Nephron (organoid): Measurements from ENCODE around the gene FBXO17.

Experiments used
- H3K27ac Mint-ChIP-seq, 3 experiments: 2 replicates each; pipeline ENCODE4 v1.8.0; 2020; ENCODE audit warnings: mixed read lengths in 3 of 3, mild to moderate bottlenecking in 2 of 3, moderate library complexity in 1 of 3
- H3K27me3 Mint-ChIP-seq: 2 replicates; pipeline ENCODE4 v1.8.0; 2021; ENCODE audit warnings: low read depth, mild to moderate bottlenecking, moderate library complexity, mixed read lengths
- H3K36me3 Mint-ChIP-seq: 2 replicates; pipeline ENCODE4 v1.8.0; 2020; ENCODE audit warnings: low read depth, mixed read lengths
- H3K4me1 Mint-ChIP-seq: 2 replicates; pipeline ENCODE4 v1.8.0; 2020; ENCODE audit warnings: mixed read lengths
- H3K4me3 Mint-ChIP-seq, 3 experiments: 2 replicates each; pipeline ENCODE4 v1.8.0; 2020; ENCODE audit warnings: mild to moderate bottlenecking in 3 of 3, mixed read lengths in 3 of 3, moderate library complexity in 2 of 3
- H3K9me3 Mint-ChIP-seq: 2 replicates; pipeline ENCODE4 v1.8.0; 2020; ENCODE audit warnings: mixed read lengths
- CTCF ChIP-seq, 3 experiments: fragments of 200-600 bp; sonication (generic); IDR thresholded peaks; one replicate each; pipeline ENCODE4 v1.5.0; 2021; ENCODE audit warnings: antibody characterized with exemption in 3 of 3; ENCODE audit not compliant: unreplicated experiment in 3 of 3

The FBXO17 gene

DNA sequence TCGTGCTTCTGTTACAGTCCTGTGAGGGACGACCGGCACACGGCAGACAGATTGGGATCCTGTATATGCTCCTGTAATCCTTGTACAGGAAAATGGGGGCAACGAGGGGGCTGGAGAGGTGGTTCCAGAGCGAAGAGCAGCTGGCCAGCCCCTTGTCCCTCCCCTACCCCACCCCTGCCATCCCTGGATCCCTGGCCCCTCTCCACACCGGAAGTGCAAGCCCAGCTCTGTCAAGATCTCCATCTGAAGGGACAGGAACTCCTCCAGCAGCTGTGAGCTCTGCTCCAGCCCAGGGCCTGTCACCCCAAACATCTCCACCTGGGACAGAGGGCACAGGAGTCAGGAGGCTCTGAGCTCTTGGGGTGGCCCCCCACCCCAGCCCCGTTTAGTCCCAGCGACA lies 58.0 kb downstream of the FBXO17 start:
- Mint-ChIP-seq H3K36me3 (peaks cover 10% of the 10 kb centered on the region), H3K4me1 (peaks cover 11% of the 10 kb centered on the region), H3K9me3 (no peaks in the 10 kb centered on the region), H3K27ac (peak overlapping the region in 1 of 3 experiments; percentile 22), H3K27me3 (peaks cover 3% of the 10 kb centered on the region), H3K4me3 (no peak overlapping the region)
- no peak for TF ChIP-seq CTCF (IDR thresholded peaks at IDR 0.05; ENCODE audit: unreplicated experiment in 3 of 3)

DNA sequence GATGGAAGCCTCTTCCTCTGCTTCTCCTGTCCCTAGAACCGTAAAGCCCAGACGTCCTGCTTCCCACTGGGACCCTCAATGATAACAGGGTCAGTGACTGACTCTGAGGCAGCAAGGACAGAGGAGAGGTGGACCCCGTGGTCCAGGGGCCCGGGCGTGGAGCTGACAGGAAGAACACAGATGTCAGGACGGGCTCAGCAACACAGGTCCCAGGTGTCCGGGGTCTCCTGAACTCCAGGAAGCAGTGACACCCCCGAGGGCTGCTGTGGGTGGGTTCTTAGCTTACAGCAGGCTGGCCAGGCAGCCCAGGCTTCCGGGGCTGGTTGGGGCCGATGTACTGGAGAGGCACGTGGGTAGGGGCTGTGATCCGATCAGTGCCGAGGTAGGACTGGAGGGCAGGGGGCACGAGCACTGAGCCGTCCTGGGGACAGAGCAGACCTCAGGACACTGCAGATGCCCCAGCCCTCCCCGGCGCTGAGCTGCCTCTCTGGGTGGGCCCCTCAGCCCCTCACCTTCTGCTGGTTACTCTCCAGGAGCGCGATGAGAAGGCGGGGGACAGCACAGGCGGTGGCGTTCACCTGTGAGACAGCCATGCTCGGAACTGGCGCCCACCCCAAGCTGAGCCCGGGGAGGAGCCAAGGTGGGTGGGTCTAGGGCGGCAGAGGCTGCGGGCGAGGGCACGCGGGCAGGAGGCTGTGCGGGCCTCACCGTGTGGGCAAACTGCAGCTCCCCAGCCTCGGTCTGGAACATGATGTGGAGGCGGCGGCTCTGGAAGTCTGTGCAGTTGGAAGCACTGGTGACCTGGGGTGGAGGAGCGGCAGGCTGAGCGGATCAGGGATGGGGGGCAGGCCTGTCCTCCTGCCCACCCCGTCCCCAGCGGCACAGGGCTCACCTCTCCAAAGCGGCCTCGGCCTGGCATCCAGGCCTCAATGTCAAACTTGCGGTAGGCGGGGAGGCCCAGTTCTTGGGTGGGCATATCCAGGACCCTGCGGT lies 59.9 kb downstream of the FBXO17 start:
- TF ChIP-seq CTCF (IDR thresholded peaks at IDR 0.05; ENCODE audit: unreplicated experiment in 3 of 3) = no peak
- peak overlapping the region in 1 of 3 experiments; percentile 54 for H3K27ac Mint-ChIP-seq
- no peak overlapping the region for H3K4me3 Mint-ChIP-seq
- no peaks in the 10 kb centered on the region for H3K9me3 Mint-ChIP-seq
- H3K4me1 Mint-ChIP-seq = peaks cover 11% of the 10 kb centered on the region
- H3K36me3 Mint-ChIP-seq = no peaks in the 10 kb centered on the region
- peaks cover 3% of the 10 kb centered on the region for H3K27me3 Mint-ChIP-seq

GRCh38 chr19:38913958-38914357 lies 61.6 kb downstream of the FBXO17 start:
- Mint-ChIP-seq H3K36me3 (no peaks in the 10 kb centered on the region), H3K4me3 (no peak overlapping the region), H3K4me1 (peaks cover 7% of the 10 kb centered on the region), H3K27ac (peak overlapping the region in 1 of 3 experiments; percentile 14), H3K9me3 (no peaks in the 10 kb centered on the region), H3K27me3 (peaks cover 3% of the 10 kb centered on the region)
- TF ChIP-seq CTCF (IDR thresholded peaks at IDR 0.05; ENCODE audit: unreplicated experiment in 3 of 3) = no peak

DNA sequence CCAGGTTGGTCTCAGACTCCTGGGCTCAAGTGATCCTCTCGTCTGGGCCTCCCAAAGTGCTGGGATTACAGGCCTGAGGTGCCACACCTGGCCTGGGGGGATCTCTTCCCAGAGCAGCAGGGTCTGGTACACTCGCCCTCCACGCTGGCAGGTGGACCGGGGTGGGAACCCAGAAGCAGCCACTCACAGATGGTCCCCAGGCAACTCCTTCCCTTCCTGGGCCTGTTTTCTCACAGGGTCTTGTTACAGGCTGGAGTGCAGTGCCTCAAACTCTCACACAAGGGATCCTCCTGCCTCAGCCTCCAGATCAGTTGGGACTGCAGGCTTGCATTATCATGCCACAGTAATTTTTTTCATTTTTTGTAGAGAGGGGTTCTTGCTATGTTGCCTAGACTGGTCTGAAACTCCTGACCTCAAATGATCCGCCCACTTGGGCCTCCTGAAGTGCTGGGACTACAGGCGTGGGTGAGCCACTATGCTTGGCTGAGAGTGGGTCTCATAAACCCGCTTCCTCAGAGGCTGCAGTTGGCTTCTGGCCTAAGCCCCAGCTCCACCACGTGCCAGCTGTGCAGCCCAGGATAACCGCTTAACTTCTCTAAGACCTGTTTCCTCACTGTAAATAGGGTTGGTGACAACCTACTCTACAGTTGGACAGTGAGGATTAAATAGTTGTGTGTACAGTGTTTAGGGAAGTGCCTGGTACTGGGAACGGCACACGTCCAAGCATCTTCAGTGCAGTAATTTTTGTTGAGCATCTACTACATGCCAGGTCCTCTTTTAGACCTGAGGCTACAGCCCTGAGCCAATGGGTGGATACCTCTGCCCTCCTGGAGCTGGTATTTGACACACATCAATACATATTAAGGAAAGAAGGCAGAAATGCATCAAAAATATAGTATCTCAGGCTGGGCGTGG lies 62.7 kb downstream of the FBXO17 start:
- H3K27me3 Mint-ChIP-seq = peaks cover 3% of the 10 kb centered on the region
- H3K4me1 Mint-ChIP-seq = peaks cover 7% of the 10 kb centered on the region
- H3K36me3 Mint-ChIP-seq = peaks cover 2% of the 10 kb centered on the region
- peak overlapping the region in 1 of 3 experiments; percentile 39 for H3K27ac Mint-ChIP-seq
- TF ChIP-seq CTCF (IDR thresholded peaks at IDR 0.05; ENCODE audit: unreplicated experiment in 3 of 3) = no peak
- no peak overlapping the region for H3K4me3 Mint-ChIP-seq
- H3K9me3 Mint-ChIP-seq = no peaks in the 10 kb centered on the region

DNA sequence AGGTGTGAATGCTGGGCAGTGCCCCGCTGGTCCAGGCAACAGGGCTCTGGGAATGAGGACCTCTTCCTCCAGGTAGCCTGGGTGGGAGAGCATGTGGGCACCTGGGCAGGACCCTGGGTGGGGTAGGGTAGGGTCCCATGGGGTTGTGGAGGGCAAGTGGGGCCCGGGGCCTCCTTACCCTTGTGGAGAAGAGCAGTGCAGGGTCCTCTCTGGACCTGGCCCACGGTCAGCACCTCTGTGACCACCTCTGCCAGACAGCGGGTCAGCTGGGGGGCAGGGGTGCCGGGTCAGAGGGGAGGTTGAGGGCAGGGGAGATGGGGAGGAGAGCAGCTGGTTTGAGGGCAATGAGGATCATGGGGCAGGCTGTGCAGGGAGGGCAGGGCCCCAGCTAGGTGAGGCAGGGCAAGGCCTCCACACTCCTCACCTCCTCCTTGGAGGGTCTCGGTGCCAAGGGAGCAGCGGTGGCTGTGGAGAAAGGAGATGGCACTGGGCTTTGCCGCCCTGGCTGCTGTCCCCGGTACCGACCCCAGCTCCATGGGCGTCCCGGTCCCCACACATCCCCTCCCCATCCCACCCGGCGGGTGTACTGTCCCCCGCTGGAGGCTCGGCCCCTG lies 64.0 kb downstream of the FBXO17 start:
- Mint-ChIP-seq H3K36me3 (peaks cover 7% of the 10 kb centered on the region), H3K4me1 (peaks cover 7% of the 10 kb centered on the region), H3K27ac (no peak overlapping the region), H3K27me3 (peaks cover 3% of the 10 kb centered on the region), H3K9me3 (no peaks in the 10 kb centered on the region), H3K4me3 (no peak overlapping the region)
- TF ChIP-seq CTCF (IDR thresholded peaks at IDR 0.05; ENCODE audit: unreplicated experiment in 3 of 3) = no peak
